NCI-H748 treated with DMSO at 0.1 percent for 48 hours (cell line): Measurements from ENCODE around the gene CTNNA1.
"Not testable (repeated sequence)": the region's sequence is repeated elsewhere in the genome, so short reads cannot be mapped to it uniquely, and the experiment has no call there.

Experiments used
- DNase-seq: peaks from one replicate; lab custom pipeline; 2025; lab: John Stamatoyannopoulos, UW

The CTNNA1 gene

GRCh38 chr5:138898299-138898698 lies 145.1 kb downstream of the CTNNA1 start:
- no peak for DNase-seq

GRCh38 chr5:138898742-138899141 lies 145.5 kb downstream of the CTNNA1 start:
- no peak for DNase-seq

GRCh38 chr5:138900281-138900965 lies 147.2 kb downstream of the CTNNA1 start:
- no peak for DNase-seq

GRCh38 chr5:138901716-138902115 lies 148.5 kb downstream of the CTNNA1 start:
- no peak for DNase-seq

- peak; percentile 7 for DNase-seq
Measured at GRCh38 chr5:138903130-138903775, 150.0 kb downstream of the CTNNA1 start.

GRCh38 chr5:138905541-138905940 lies 152.3 kb downstream of the CTNNA1 start:
- no peak for DNase-seq

GRCh38 chr5:138909734-138910133 lies 156.5 kb downstream of the CTNNA1 start:
- DNase-seq = no peak

GRCh38 chr5:138910546-138911185 lies 157.4 kb downstream of the CTNNA1 start:
- no peak for DNase-seq

- no peak for DNase-seq
Measured at GRCh38 chr5:138911441-138911840, 158.2 kb downstream of the CTNNA1 start.

- no peak for DNase-seq
Measured at GRCh38 chr5:138912093-138912492, 158.9 kb downstream of the CTNNA1 start.

GRCh38 chr5:138913773-138914172 lies 160.5 kb downstream of the CTNNA1 start:
- no peak for DNase-seq

- no peak for DNase-seq
Measured at GRCh38 chr5:138914338-138914737, 161.1 kb downstream of the CTNNA1 start.

- DNase-seq = no peak
Measured at GRCh38 chr5:138918686-138919085, 165.5 kb downstream of the CTNNA1 start.

- DNase-seq = no peak
Measured at GRCh38 chr5:138920181-138920580, 167.0 kb downstream of the CTNNA1 start.

- not testable (repeated sequence) for DNase-seq
Measured at GRCh38 chr5:138921362-138921761, 168.1 kb downstream of the CTNNA1 start.

- DNase-seq = no peak
Measured at GRCh38 chr5:138922494-138922893, 169.3 kb downstream of the CTNNA1 start.

GRCh38 chr5:138925090-138925635 lies 171.9 kb downstream of the CTNNA1 start:
- no peak for DNase-seq

- no peak for DNase-seq
Measured at GRCh38 chr5:138926257-138926656, 173.0 kb downstream of the CTNNA1 start.

- no peak for DNase-seq
Measured at GRCh38 chr5:138926688-138927448, 173.6 kb downstream of the CTNNA1 start.

- DNase-seq = no peak
Measured at GRCh38 chr5:138927544-138927943, 174.3 kb downstream of the CTNNA1 start.

GRCh38 chr5:138927979-138928378 lies 174.8 kb downstream of the CTNNA1 start:
- DNase-seq = no peak

GRCh38 chr5:138929571-138929955 lies 176.3 kb downstream of the CTNNA1 start:
- DNase-seq = no peak
